T-cell (primary cell): Measurements from ENCODE around the gene NDUFS7. TPM values are rescaled to one million over a fixed set of nuclear protein-coding genes. Genes with fewer than 3 reads are reported as not detected.

Experiments used
- ATAC-seq, 4 experiments: fragments of 200-7000 bp in 3 of 4; fragments of 150-1000 bp in 1 of 4; cut with Tn5 transposase; replicated peaks in 1 of 4; 1 replicate in 3 of 4; 2 replicates in 1 of 4; pipeline ENCODE4 v1.10.0; 2021; ENCODE audit warnings: moderate library complexity in 3 of 4, mild to moderate bottlenecking in 2 of 4, moderate number of reproducible peaks in 1 of 4
- CTCF ChIA-PET, 2 donors: fragments of 300-600 bp; sonication (Branson Sonifier 250); formaldehyde crosslinking; loops; one replicate each; lab custom pipeline; 2022; ENCODE audit warnings: antibody characterized with exemption in 2 of 2; lab: Charles Lee
- POLR2A ChIA-PET, 2 donors: fragments of 300-600 bp; sonication (Branson Sonifier 250); formaldehyde crosslinking; loops; one replicate each; lab custom pipeline; 2022; ENCODE audit warnings: antibody characterized with exemption in 2 of 2; lab: Charles Lee
- DNase-seq, 35 experiments: peaks; one replicate each; pipeline versions ENCODE4 v3.0.0 to v3.0.0-alpha.2; 2013 to 2023
- H3K27ac ChIP-seq: one replicate; pipeline ENCODE4 v1.5.1; 2013; ENCODE audit warnings: low read length
- H3K27me3 ChIP-seq, 2 experiments: replicated peaks in 1 of 2; 1 replicate in 1 of 2; 2 replicates in 1 of 2; pipeline versions ENCODE4 v1.6.1 to v1.7.0; 2013; ENCODE audit warnings: low read length in 1 of 2, mixed read lengths in 1 of 2; ENCODE audit not compliant: control insufficient read depth in 2 of 2, insufficient read depth in 2 of 2; ENCODE audit errors: extremely low read depth in 1 of 2
- H3K36me3 ChIP-seq, 2 donors: 1 replicate in 1 of 2; 2 replicates in 1 of 2; pipeline versions ENCODE4 v1.6.1 to v1.7.0; 2013; ENCODE audit warnings: low read length in 1 of 2; ENCODE audit not compliant: control insufficient read depth in 2 of 2, insufficient read depth in 1 of 2; ENCODE audit errors: extremely low read depth in 1 of 2
- H3K4me1 ChIP-seq, 2 experiments: 1 replicate in 1 of 2; 2 replicates in 1 of 2; pipeline versions ENCODE4 v1.6.1 to v1.7.0; 2013; ENCODE audit warnings: low read length in 2 of 2, mixed read lengths in 1 of 2; ENCODE audit not compliant: insufficient read depth in 2 of 2, control insufficient read depth in 1 of 2; ENCODE audit errors: extremely low read depth in 1 of 2
- H3K4me3 ChIP-seq, 2 donors: 1 replicate in 1 of 2; 2 replicates in 1 of 2; pipeline versions ENCODE4 v1.5.1 to v1.7.0; 2013; ENCODE audit warnings: mild to moderate bottlenecking in 2 of 2, low read length in 1 of 2, moderate library complexity in 1 of 2; ENCODE audit not compliant: control insufficient read depth in 1 of 2; ENCODE audit errors: extremely low read depth in 1 of 2
- H3K9me3 ChIP-seq: 2 replicates; pipeline ENCODE4 v1.7.0; 2013
- H3K27ac Mint-ChIP-seq, 2 donors: one replicate each; pipeline ENCODE4 v1.8.0; 2020 to 2021; ENCODE audit warnings: mild to moderate bottlenecking in 2 of 2, mixed read lengths in 2 of 2
- H3K27me3 Mint-ChIP-seq, 2 donors: one replicate each; pipeline ENCODE4 v1.8.0; 2021 to 2022; ENCODE audit warnings: mixed read lengths in 2 of 2
- H3K36me3 Mint-ChIP-seq: one replicate; pipeline ENCODE4 v1.8.0; 2021; ENCODE audit warnings: mixed read lengths
- H3K4me1 Mint-ChIP-seq, 3 donors: one replicate each; pipeline ENCODE4 v1.8.0; 2020 to 2022; ENCODE audit warnings: mixed read lengths in 3 of 3, mild to moderate bottlenecking in 1 of 3
- H3K4me3 Mint-ChIP-seq, 3 donors: one replicate each; pipeline ENCODE4 v1.8.0; 2020 to 2022; ENCODE audit warnings: mild to moderate bottlenecking in 3 of 3, mixed read lengths in 3 of 3, moderate library complexity in 3 of 3
- H3K9me3 Mint-ChIP-seq, 3 donors: one replicate each; pipeline ENCODE4 v1.8.0; 2020 to 2022; ENCODE audit warnings: mixed read lengths in 3 of 3
- WGBS: methylation state at CpG from one replicate; pipeline ENCODE4 v1.1.5; 2013; ENCODE audit warnings: missing lambda C conversion rate; ENCODE audit not compliant: insufficient coverage; 5-methylcytosine and 5-hydroxymethylcytosine counted together
- total RNA-seq, 35 experiments: library from RNA in 6 of 35; stranded (reverse) in 6 of 35; fragments of 120-200 nt in 1 of 35; gene quantifications; one replicate each; pipeline versions ENCODE4 v1.2.1 to v1.2.4 and lab custom pipeline; 2013 to 2026

The NDUFS7 gene
- total RNA-seq, 5 donors from 2014 or later (not counting 1 experiment from before 2014, with no cell fraction given), result 50.3 to 85.5 (median 79.6) TPM

GRCh38 chr19:1396768-1397679 is 13.3 kb downstream of the NDUFS7 start:
- ATAC-seq (no peak), DNase-seq (no peak)
- Mint-ChIP-seq H3K36me3 (peaks cover 9% of the 10 kb centered on the region), H3K9me3 (no peaks in the 10 kb centered on the region), H3K4me1 (peaks cover 4 to 12% (median 10%) of the 10 kb centered on the region in 3 donors), H3K4me3 (no peak overlapping the region), H3K27ac (no peak overlapping the region), H3K27me3 (no peaks in the 10 kb centered on the region)
- Histone ChIP-seq H3K27ac (no peak overlapping the region), H3K9me3 (no peaks in the 10 kb centered on the region), H3K27me3 (peaks cover 0 to 1% of the 10 kb centered on the region in 2 experiments), H3K4me1 (peaks cover 0 to 28% of the 10 kb centered on the region in 2 experiments), H3K4me3 (no peak overlapping the region), H3K36me3 (peaks cover 6 to 13% of the 10 kb centered on the region in 2 donors)
- ChIA-PET POLR2A (interaction anchor here in 1 of 2 donors (0.6 kb wide), 1 partner anchor 38 kb away, joined by 3 read pairs; no protein-coding TSS in a partner anchor), CTCF (no interaction called here)
- WGBS, result 89% methylated on average over 39 of the region's 42 CpGs

GRCh38 chr19:1397838-1398237 is 14.1 kb downstream of the NDUFS7 start:
- Histone ChIP-seq H3K4me3 (no peak overlapping the region), H3K36me3 (peaks cover 6 to 8% of the 10 kb centered on the region in 2 donors), H3K27ac (no peak overlapping the region), H3K9me3 (no peaks in the 10 kb centered on the region), H3K4me1 (peaks cover 3 to 36% of the 10 kb centered on the region in 2 experiments), H3K27me3 (peaks cover 0 to 9% of the 10 kb centered on the region in 2 experiments)
- WGBS, result 76% methylated on average over 8 of the region's 9 CpGs
- peaks cover 4% of the 10 kb centered on the region for H3K36me3 Mint-ChIP-seq
- H3K4me1 Mint-ChIP-seq, result peaks cover 8 to 16% (median 13%) of the 10 kb centered on the region in 3 donors
- DNase-seq (no peak), ATAC-seq (no peak)
- H3K9me3 Mint-ChIP-seq, result no peaks in the 10 kb centered on the region
- H3K4me3 Mint-ChIP-seq, result no peak overlapping the region
- CTCF ChIA-PET, result no interaction called here
- peaks cover 3% of the 10 kb centered on the region in 2 donors for H3K27me3 Mint-ChIP-seq
- POLR2A ChIA-PET, result no interaction called here
- no peak overlapping the region for H3K27ac Mint-ChIP-seq

- ChIA-PET POLR2A (no interaction called here), CTCF (no interaction called here)
- Mint-ChIP-seq H3K9me3 (no peaks in the 10 kb centered on the region), H3K27me3 (peaks cover 4% of the 10 kb centered on the region in 2 donors), H3K27ac (no peak overlapping the region), H3K4me1 (peaks cover 10 to 19% (median 13%) of the 10 kb centered on the region in 3 donors), H3K36me3 (no peaks in the 10 kb centered on the region), H3K4me3 (no peak overlapping the region)
- no peaks in the 10 kb centered on the region for H3K9me3 ChIP-seq
- peaks cover 3 to 37% of the 10 kb centered on the region in 2 experiments for H3K4me1 ChIP-seq
- no peak overlapping the region for H3K27ac ChIP-seq
- DNase-seq (no peak), ATAC-seq (no peak)
- no peak overlapping the region for H3K4me3 ChIP-seq
- peaks cover 0 to 6% of the 10 kb centered on the region in 2 donors for H3K36me3 ChIP-seq
- WGBS, result 94% methylated on average over 15 of the region's 19 CpGs
- H3K27me3 ChIP-seq, result peaks cover 0 to 16% of the 10 kb centered on the region in 2 experiments
Measured at GRCh38 chr19:1399079-1399478, 15.4 kb downstream of the NDUFS7 start.

- no peaks in the 10 kb centered on the region for H3K9me3 Mint-ChIP-seq
- DNase-seq, result no peak
- H3K27ac ChIP-seq, result no peak overlapping the region
- ChIA-PET CTCF (interaction anchor here in 1 of 2 donors (0.5 kb wide), 1 partner anchor 44 kb away, joined by 3 read pairs; no protein-coding TSS in a partner anchor), POLR2A (no interaction called here)
- H3K27me3 Mint-ChIP-seq, result peaks cover 4% of the 10 kb centered on the region in 2 donors
- H3K9me3 ChIP-seq, result no peaks in the 10 kb centered on the region
- peaks cover 3 to 37% of the 10 kb centered on the region in 2 experiments for H3K4me1 ChIP-seq
- no peaks in the 10 kb centered on the region for H3K36me3 Mint-ChIP-seq
- peak overlapping the region in 1 of 3 donors; percentile 64 for H3K4me3 Mint-ChIP-seq
- H3K4me3 ChIP-seq, result no peak overlapping the region
- no peak for ATAC-seq
- 97% methylated on average over 15 of the region's 15 CpGs for WGBS
- H3K27me3 ChIP-seq, result peaks cover 0 to 19% of the 10 kb centered on the region in 2 experiments
- H3K4me1 Mint-ChIP-seq, result peaks cover 10 to 19% (median 13%) of the 10 kb centered on the region in 3 donors
- H3K27ac Mint-ChIP-seq, result no peak overlapping the region
- peaks cover 0 to 6% of the 10 kb centered on the region in 2 donors for H3K36me3 ChIP-seq
Measured at GRCh38 chr19:1399745-1400144, 16.0 kb downstream of the NDUFS7 start.

- H3K36me3 ChIP-seq, result peaks cover 0 to 6% of the 10 kb centered on the region in 2 donors
- POLR2A ChIA-PET, result interaction anchor here in 1 of 2 donors (0.6 kb wide), 1 partner anchor 624 kb away, joined by 7 read pairs; no protein-coding TSS in a partner anchor
Measured at GRCh38 chr19:1400281-1401137, 16.8 kb downstream of the NDUFS7 start.

More at GRCh38 chr19:1400281-1401137, 16.8 kb downstream of the NDUFS7 start:
- Mint-ChIP-seq H3K36me3 (no peaks in the 10 kb centered on the region), H3K9me3 (no peaks in the 10 kb centered on the region), H3K27me3 (peaks cover 4% of the 10 kb centered on the region in 2 donors), H3K4me3 (peak overlapping the region; percentile 64 to 71 (median 65)), H3K27ac (no peak overlapping the region), H3K4me1 (peaks cover 10 to 19% (median 13%) of the 10 kb centered on the region in 3 donors)
- Histone ChIP-seq H3K9me3 (no peaks in the 10 kb centered on the region), H3K4me3 (peak overlapping the region; percentile 46 to 71), H3K27ac (no peak overlapping the region), H3K27me3 (peaks cover 0 to 19% of the 10 kb centered on the region in 2 experiments), H3K4me1 (peaks cover 3 to 37% of the 10 kb centered on the region in 2 experiments)
- ATAC-seq (peak; percentile 31 to 36 (median 34)), DNase-seq (peak in 3 of 35 experiments; percentile 16 to 25 (median 20))
- CTCF ChIA-PET, result interaction anchor here in 1 of 2 donors (0.5 kb wide), 1 partner anchor 44 kb away, joined by 3 read pairs; no protein-coding TSS in a partner anchor
- WGBS, result 35% methylated on average over 26 of the region's 36 CpGs
